Colonic mucosa (tissue), 4 donors: ENCODE results near the gene LY6G5C. TPM values are rescaled to one million over a fixed set of nuclear protein-coding genes. Genes with fewer than 3 reads are reported as not detected.

Experiments
- DNase-seq: peaks from one replicate; pipeline ENCODE4 v3.0.0-alpha.2; 2020
- H3K27ac ChIP-seq: fragments of 200-600 bp; one replicate; pipeline ENCODE4 v1.8.0; 2021
- H3K27me3 ChIP-seq: fragments of 200-600 bp; one replicate; pipeline ENCODE4 v1.8.0; 2021
- H3K36me3 ChIP-seq: fragments of 200-600 bp; one replicate; pipeline ENCODE4 v1.8.0; 2021
- H3K4me1 ChIP-seq: fragments of 200-600 bp; one replicate; pipeline ENCODE4 v1.8.0; 2021; ENCODE audit warnings: mild to moderate bottlenecking
- H3K4me3 ChIP-seq: fragments of 200-600 bp; one replicate; pipeline ENCODE4 v1.8.0; 2021
- H3K9ac ChIP-seq, 2 donors: one replicate each; pipeline ENCODE4 v1.7.0; 2013; ENCODE audit warnings: control low read depth in 2 of 2, low read depth in 2 of 2, low read length in 2 of 2
- H3K9me3 ChIP-seq: fragments of 200-600 bp; one replicate; pipeline ENCODE4 v1.8.0; 2021
- intact Hi-C: fragments of 100-400 bp; cut with DNase I; formaldehyde crosslinking; loops from one replicate; pipeline ENCODE4 v1.14.1; 2022
- total RNA-seq, 2 donors: library from RNA; stranded (reverse); fragmentation: NEBNext Ultra II Directional in 1 of 2; extraction: Animal tissue kit (Norgen Biotek cat#: 25700) in 1 of 2; gene quantifications; one replicate each; pipeline ENCODE4 v1.2.1, GENCODE V29; 2021
- TF ChIP-seq, protein P1 (sequence below): fragments of 200-600 bp; IDR thresholded peaks from one replicate; pipeline ENCODE4 v1.8.0; 2022; ENCODE audit warnings: antibody characterized with exemption, mild to moderate bottlenecking
- donor health status: healthy.
- donor health status: DM: no; HTN: no; CAD: no.
- donor health status: DM: no; HTN: no; CAD: no.

Gene LY6G5C
- total RNA-seq, 2 donors from 2014 or later = 1.9 to 2.8 TPM

- DNase-seq = peak; percentile 92
Measured at GRCh38 chr6:31652925-31653724, 27.7 kb downstream of the LY6G5C start.

DNA sequence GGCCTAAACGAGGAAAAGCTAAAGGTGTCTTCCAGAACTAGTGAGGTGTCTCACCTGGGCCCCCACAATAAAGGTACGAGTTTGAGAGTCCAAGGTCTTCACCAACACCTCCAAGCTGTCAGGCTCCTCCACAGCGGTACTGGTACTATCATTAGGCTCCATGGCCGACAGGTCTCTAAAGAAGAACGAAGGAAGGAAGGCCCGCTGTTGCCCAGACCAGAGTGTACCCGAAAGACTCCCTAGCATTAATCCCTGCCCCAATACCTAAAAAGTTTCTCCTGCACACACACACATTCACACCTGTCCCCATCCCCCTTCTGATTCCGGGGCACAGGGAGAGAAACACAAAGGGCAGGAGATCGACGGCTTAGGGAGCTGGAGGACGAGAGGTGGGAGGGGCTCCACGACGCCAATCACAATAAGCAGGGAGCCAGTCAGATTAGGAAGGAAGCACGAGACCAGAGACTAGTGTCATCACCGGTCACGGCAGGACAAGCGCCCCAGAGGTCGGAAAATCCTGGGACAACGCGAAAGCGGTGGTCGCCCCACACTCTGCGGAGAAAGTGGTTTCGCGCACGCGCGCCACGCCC is 29.2 kb downstream of the LY6G5C start:
- TF ChIP-seq, protein P1, sequence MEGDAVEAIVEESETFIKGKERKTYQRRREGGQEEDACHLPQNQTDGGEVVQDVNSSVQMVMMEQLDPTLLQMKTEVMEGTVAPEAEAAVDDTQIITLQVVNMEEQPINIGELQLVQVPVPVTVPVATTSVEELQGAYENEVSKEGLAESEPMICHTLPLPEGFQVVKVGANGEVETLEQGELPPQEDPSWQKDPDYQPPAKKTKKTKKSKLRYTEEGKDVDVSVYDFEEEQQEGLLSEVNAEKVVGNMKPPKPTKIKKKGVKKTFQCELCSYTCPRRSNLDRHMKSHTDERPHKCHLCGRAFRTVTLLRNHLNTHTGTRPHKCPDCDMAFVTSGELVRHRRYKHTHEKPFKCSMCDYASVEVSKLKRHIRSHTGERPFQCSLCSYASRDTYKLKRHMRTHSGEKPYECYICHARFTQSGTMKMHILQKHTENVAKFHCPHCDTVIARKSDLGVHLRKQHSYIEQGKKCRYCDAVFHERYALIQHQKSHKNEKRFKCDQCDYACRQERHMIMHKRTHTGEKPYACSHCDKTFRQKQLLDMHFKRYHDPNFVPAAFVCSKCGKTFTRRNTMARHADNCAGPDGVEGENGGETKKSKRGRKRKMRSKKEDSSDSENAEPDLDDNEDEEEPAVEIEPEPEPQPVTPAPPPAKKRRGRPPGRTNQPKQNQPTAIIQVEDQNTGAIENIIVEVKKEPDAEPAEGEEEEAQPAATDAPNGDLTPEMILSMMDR = no peak
- DNase-seq = peak; percentile 78
- Histone ChIP-seq H3K4me1 (peaks cover 18% of the 10 kb centered on the region), H3K27me3 (no peaks in the 10 kb centered on the region), H3K27ac (peak overlapping the region; percentile 96), H3K9ac (peak overlapping the region; percentile 82 to 98), H3K9me3 (no peaks in the 10 kb centered on the region), H3K36me3 (peaks cover 22% of the 10 kb centered on the region), H3K4me3 (peak overlapping the region; percentile 59)
- intact Hi-C loops = no loop called here

More at GRCh38 chr6:31652925-31653724, 27.7 kb downstream of the LY6G5C start:
- H3K27ac ChIP-seq = peak overlapping the region; percentile 96
- H3K9ac ChIP-seq = peak overlapping the region; percentile 82 to 98
- TF ChIP-seq, protein P1 = no peak
- H3K4me3 ChIP-seq = peak overlapping the region; percentile 59
- peaks cover 13% of the 10 kb centered on the region for H3K36me3 ChIP-seq
- H3K27me3 ChIP-seq = no peaks in the 10 kb centered on the region
- intact Hi-C loops = no loop called here
- H3K9me3 ChIP-seq = no peaks in the 10 kb centered on the region
- H3K4me1 ChIP-seq = peaks cover 18% of the 10 kb centered on the region

- H3K4me1 ChIP-seq = no peaks in the 10 kb centered on the region
- intact Hi-C loops = no loop called here
- TF ChIP-seq, protein P1 = no peak
Measured at GRCh38 chr6:31645325-31645724, 35.5 kb downstream of the LY6G5C start.

GRCh38 chr6:31643818-31644454 is 36.9 kb downstream of the LY6G5C start:
- Histone ChIP-seq H3K9me3 (no peaks in the 10 kb centered on the region), H3K27ac (no peak overlapping the region), H3K9ac (no peak overlapping the region), H3K36me3 (peaks cover 43% of the 10 kb centered on the region), H3K27me3 (no peaks in the 10 kb centered on the region), H3K4me1 (no peaks in the 10 kb centered on the region), H3K4me3 (no peak overlapping the region)
- DNase-seq = no peak
- intact Hi-C loops = no loop called here
- TF ChIP-seq, protein P1 = no peak

More at GRCh38 chr6:31645325-31645724, 35.5 kb downstream of the LY6G5C start:
- Histone ChIP-seq H3K9ac (no peak overlapping the region), H3K27me3 (no peaks in the 10 kb centered on the region), H3K9me3 (no peaks in the 10 kb centered on the region), H3K27ac (no peak overlapping the region), H3K36me3 (peaks cover 48% of the 10 kb centered on the region), H3K4me3 (no peak overlapping the region)
- no peak for DNase-seq

GRCh38 chr6:31642798-31643570 is 37.9 kb downstream of the LY6G5C start:
- H3K9ac ChIP-seq = no peak overlapping the region
- H3K4me1 ChIP-seq = no peaks in the 10 kb centered on the region
- H3K36me3 ChIP-seq = peaks cover 33% of the 10 kb centered on the region
- intact Hi-C loops = no loop called here
- no peak overlapping the region for H3K27ac ChIP-seq
- H3K9me3 ChIP-seq = no peaks in the 10 kb centered on the region
- no peak overlapping the region for H3K4me3 ChIP-seq
- no peaks in the 10 kb centered on the region for H3K27me3 ChIP-seq
- DNase-seq = no peak
- TF ChIP-seq, protein P1 = no peak
